Suprapubic skin (tissue), 3 donors: ENCODE results near the gene ATXN1.

Source experiments
- CTCF ChIP-seq, 2 donors: fragments of 200-600 bp in 1 of 2; fragments of 450-650 bp in 1 of 2; sonication (generic) in 1 of 2; IDR thresholded peaks; one replicate each; pipeline ENCODE4 v1.5.1; 2016 to 2019; ENCODE audit warnings: antibody characterized with exemption in 2 of 2, mild to moderate bottlenecking in 1 of 2, moderate library complexity in 1 of 2
- EP300 ChIP-seq: sonication (generic); formaldehyde crosslinking; IDR thresholded peaks from one replicate; pipeline ENCODE4 v1.6.1; 2017; ENCODE audit warnings: antibody characterized with exemption
- POLR2A ChIP-seq, 2 donors: fragments of 450-650 bp; IDR thresholded peaks; one replicate each; pipeline ENCODE4 v1.6.1; 2017; ENCODE audit warnings: antibody characterized with exemption in 2 of 2, mild to moderate bottlenecking in 2 of 2, moderate library complexity in 2 of 2

GRCh38 chr6:16511723-16512489, 249.4 kb downstream of the ATXN1 start:
- TF ChIP-seq CTCF (IDR thresholded peaks at IDR 0.05) = no peak
- TF ChIP-seq EP300 = no peak
- no peak for TF ChIP-seq POLR2A (IDR thresholded peaks at IDR 0.05)
